Activated CD4-positive, alpha-beta T cell treated with anti-CD3 and anti-CD28 coated beads for 1 hour (primary cell): ENCODE results near the gene KAT2B.

Experiments used
- DNase-seq: peaks from one replicate; pipeline ENCODE4 v3.0.0-alpha.2; 2020

Gene KAT2B

DNA sequence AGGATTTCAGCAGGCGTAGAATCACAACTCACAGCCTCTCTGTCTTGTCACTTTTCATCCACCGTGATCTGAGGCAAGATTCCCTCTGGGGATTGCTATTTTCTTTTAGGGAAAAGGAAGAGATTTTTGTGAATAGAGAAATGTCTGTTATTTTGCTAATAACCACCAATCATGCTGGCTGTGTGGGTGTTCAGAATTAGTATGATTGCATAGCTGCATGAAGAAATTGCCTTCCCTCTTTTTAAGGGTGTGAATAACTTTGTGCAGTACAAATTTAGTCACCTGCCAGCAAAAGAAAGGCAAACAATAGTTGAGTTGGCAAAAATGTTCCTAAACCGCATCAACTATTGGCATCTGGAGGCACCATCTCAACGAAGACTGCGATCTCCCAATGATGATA, 60.8 kb downstream of the KAT2B start:
- no peak for DNase-seq

GRCh38 chr3:20103731-20104130, 63.5 kb downstream of the KAT2B start:
- DNase-seq = no peak

DNA sequence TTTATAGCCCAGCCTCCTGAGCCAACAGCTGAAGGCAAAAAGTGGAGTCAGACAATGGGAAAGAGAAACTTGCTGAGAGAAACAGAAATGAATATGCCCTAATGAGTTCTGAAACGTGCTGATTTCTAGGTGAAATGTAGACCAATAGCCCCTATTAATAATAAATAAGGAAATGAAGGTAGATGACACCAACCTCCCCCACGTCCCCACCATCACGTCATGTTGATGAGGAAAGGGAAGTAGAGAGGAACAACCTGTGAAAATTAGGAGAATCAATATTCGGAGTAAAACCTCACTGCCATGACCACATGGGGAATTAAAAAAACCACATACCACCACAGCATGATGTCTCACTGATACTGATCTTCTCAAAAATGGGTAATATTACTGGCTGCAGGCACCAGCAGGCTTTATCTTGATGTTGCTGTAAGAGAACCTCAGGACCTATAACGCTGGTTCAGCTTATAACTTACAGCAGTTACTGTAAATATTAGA, 64.0 kb downstream of the KAT2B start:
- no peak for DNase-seq

DNA sequence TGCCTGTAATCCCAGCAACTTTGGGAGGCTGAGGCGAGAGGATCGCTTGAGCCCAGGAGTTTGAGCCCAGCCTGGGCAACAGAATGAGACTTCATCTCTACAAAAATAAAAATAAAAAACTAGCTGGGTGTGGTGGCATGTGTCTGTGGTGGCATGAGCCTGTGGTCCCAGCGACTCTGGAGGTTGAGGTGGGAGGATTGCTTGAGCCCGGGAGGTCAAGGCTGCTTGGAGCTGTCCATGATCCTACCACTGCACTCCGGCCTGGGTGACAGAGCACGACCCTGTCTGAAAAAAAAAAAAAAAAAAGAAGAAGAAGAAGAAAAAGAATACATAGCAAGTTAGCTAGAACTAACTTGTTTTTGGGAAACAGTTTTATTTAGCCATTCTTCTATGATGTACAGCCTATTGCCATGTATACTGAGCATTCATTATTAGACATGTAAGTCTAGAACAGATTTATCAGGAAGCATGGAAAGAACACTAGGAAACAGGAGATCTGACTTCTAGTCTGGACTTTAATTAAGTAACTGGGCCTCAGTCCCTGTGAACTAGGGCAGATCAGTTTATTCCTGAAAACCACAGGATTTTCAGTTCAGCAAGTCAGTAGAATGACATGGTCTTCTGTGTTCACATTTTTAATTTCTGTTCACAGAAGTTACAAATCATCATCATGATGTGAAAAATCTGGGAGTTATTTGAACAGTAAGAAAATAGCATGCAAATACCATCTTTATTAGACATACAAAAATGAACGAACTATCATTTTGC, 65.5 kb downstream of the KAT2B start:
- DNase-seq = no peak

DNA sequence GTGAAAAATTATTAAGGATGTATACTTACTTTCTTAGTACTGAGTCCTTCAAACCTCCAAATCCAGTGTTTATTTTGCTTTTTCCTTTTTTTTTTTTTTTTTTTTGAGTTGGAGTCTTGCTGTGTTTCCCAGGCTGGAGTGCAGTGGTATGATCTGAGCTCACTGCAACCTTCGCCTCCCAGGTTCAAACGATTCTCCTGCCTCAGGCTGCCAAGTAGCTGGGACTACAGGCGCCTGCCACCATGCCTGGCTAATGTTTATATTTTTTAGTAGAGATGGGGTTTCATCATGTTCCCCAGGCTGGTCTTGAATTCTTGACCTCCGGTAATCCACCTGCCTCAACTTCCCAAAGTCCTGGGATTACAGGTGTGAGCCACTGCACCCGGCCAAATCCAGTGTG, 67.5 kb downstream of the KAT2B start:
- no peak for DNase-seq

GRCh38 chr3:20108869-20109268, 68.6 kb downstream of the KAT2B start:
- no peak for DNase-seq

DNA sequence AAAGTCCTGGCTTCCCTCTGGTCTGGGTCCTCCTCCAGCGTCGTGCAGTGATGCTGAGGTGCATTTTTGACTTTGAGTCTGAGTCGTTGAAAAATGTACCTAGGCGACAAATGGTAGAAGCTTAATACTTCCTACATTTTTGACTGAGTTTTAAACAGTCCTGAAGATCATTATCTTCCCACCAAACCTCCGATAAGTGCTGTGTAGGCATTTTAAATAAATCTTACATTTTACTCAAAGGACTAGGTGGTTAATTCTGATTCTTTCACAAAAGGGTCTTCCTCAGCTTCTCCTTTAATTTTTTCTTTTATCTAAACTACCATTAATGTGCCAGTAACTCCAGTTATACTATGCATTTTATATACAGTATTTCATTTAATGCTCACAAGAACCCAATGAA, 70.6 kb downstream of the KAT2B start:
- no peak for DNase-seq

GRCh38 chr3:20111836-20112235, 71.6 kb downstream of the KAT2B start:
- DNase-seq = no peak

- no peak for DNase-seq
Measured at GRCh38 chr3:20121088-20121487, 80.8 kb downstream of the KAT2B start.

DNA sequence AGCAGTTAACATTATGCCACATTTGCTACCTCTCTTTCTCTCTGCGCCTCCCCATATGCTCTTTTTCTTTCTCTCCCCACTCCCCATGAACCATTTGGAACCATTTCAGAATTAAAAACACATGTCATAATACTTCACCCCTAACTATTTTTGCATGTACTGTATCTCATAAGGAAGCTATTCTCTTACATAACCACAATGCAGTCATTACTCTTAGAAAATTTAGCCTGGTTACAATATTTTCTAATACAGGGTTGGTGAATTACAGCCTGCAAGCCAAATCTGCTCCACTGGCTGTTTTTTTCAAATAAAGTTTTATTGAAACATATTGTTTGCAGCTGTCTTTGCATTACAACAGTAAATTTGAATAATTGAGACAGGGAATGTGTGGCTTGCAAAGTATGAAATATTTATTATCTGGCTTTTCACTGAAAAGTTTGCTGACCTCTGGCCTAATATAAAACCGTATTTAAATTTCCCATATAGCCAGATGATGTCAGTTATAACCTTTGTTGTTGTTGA, 82.9 kb downstream of the KAT2B start:
- DNase-seq = no peak

GRCh38 chr3:20125289-20125688, 85.0 kb downstream of the KAT2B start:
- DNase-seq = no peak

- DNase-seq = no peak
Measured at GRCh38 chr3:20125897-20126296, 85.7 kb downstream of the KAT2B start.

GRCh38 chr3:20128358-20128757, 88.1 kb downstream of the KAT2B start:
- DNase-seq = no peak

DNA sequence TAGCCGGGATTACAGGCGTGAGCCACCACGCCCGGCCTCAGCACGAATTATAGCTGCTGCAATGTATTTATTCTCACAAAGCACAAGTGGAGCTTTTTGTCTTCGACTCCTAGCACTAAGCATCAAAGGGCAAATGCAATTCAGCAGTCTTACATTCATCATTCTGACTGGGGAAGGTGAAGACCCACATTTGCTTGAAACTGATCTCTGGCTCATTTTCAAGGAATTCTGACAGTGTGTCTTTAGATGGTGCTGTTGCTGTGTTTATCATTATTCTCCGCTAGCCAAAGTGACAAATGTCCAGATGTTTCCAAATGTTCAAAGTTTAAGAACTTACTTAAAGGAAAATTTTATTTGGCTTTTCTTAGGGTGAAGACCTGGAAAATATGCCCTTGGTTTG, 89.9 kb downstream of the KAT2B start:
- no peak for DNase-seq

- no peak for DNase-seq
Measured at GRCh38 chr3:20136231-20136630, 96.0 kb downstream of the KAT2B start.

GRCh38 chr3:20137647-20138046, 97.4 kb downstream of the KAT2B start:
- DNase-seq = no peak

GRCh38 chr3:20140881-20141280, 100.6 kb downstream of the KAT2B start:
- no peak for DNase-seq

- no peak for DNase-seq
Measured at GRCh38 chr3:20141316-20141715, 101.1 kb downstream of the KAT2B start.

DNA sequence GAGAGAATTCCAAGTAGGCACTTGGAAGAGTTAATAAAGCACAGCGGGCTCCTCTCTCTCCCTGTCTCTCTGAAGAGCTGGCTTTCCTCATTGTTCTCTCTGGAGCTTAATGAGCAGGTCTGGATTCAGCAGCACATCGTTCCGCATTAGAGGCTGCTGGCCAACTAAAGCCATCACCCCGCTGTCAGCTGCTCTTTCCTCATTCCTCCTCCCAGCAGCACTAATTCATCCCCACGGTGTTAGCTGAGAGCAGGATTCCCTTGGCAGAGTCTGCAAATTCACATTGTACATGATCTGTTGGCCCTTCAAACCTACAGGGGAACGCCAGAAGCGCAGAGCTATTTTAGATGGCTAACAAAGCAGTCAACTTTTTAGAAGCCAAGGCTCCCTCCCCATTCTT, 101.6 kb downstream of the KAT2B start:
- no peak for DNase-seq

GRCh38 chr3:20142517-20142916, 102.3 kb downstream of the KAT2B start:
- DNase-seq = no peak

DNA sequence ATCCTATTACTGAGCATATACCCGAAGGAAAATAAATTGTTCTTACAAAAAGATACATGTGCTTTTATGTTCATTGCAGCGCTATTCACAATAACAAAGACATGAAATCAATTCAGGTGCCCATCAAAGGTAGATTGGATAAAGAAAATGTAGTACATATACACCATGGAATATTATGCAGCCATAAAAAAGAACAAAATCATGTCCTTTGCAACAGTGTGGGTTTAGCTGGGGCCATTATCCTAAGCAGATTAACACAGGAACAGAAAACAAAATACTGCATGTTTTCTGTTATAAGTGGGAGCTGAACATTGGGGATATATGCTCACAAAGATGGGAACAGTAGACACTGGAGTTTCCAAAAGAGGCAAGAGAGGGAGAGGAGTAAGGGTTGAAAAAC, 103.3 kb downstream of the KAT2B start:
- no peak for DNase-seq

DNA sequence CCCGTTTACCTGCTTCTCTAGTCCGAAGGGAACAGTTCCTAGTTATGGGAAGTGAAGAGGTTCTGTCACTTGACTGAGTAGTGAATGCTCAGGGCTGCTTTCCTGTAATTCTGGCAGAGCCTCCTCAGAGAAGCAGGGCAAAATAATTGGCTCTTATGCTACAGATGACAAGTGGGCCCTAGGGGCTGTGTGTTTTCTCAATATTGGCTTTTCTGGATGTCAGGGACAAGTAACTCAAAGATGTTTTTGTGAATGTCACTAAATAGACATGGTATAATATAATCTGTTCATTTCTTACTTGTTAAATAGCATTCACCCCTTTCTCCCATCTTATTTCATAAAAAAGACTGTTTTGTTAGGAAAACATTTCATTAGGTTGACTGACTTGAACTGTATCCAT, 105.6 kb downstream of the KAT2B start:
- DNase-seq = no peak

GRCh38 chr3:20146301-20146700, 106.1 kb downstream of the KAT2B start:
- DNase-seq = no peak

GRCh38 chr3:20147361-20147760, 107.1 kb downstream of the KAT2B start:
- no peak for DNase-seq

DNA sequence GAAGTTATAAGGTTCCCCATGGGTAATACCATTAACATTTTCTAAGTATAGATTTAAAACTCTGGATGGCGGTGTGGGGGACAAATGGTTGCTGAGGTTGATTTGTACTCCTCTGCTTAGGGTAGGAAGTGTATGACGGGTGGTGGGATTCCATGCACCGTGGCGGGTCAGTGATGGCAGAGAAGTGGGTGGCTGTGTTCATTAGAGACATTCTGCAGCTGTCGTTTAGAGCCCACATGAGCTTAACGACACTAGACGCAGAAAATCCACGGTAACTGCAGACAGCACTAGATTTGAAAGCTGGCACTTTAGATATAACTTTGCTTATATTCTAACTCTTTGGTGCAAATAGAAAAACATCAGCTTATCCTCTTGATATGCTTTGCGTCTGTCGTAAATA, 108.2 kb downstream of the KAT2B start:
- no peak for DNase-seq
